ENCODE measurements around the gene DRG2.

DNA sequence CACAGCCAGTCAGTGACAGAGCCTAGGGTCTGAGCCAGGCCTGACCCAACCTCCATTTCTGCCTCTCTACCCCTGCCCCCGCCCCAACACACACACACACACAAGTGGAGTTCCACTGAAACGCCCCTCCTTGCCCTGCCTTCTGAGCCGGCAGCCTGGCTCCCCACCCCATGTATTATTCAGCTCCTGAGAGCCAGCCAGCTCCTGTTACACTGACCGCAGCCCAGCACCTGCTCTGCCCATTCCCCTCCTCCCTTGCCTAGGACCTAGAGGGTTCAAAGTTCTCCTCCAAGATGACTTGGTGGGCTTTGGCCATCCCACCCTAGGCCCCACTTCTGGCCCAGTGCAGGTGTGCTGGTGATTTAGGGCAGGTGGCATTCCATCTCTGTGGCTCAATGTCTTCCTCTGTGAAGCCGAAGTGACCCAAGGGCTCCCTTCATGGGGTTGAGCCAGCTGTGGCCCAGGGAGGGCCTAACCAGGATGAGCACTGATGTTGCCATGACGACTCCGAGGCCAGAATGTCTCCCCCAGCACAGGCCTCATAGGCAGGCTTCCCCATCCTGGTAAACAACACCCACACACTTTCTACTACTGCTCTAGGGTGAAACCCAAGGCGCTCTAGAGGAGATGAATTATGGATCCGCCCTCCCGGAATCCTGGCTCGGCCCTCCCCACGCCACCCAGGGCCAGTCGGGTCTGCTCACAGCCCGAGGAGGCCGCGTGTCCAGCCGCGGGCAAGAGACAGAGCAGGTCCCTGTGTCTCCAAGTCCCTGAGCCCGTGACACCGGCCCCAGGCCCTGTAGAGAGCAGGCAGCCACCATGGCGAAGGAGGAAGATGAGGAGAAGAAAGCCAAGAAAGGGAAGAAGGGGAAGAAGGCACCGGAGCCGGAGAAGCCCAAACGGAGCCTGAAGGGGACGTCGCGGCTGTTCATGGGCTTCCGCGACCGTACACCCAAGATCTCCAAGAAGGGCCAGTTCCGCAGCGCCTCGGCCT is 30.5 kb downstream of the DRG2 start:
- TF ChIP-seq EP300 (conservative IDR thresholded peaks at IDR 0.05; ENCODE audit: poor library complexity, severe bottlenecking) = no peak
- TF ChIP-seq, protein P1, sequence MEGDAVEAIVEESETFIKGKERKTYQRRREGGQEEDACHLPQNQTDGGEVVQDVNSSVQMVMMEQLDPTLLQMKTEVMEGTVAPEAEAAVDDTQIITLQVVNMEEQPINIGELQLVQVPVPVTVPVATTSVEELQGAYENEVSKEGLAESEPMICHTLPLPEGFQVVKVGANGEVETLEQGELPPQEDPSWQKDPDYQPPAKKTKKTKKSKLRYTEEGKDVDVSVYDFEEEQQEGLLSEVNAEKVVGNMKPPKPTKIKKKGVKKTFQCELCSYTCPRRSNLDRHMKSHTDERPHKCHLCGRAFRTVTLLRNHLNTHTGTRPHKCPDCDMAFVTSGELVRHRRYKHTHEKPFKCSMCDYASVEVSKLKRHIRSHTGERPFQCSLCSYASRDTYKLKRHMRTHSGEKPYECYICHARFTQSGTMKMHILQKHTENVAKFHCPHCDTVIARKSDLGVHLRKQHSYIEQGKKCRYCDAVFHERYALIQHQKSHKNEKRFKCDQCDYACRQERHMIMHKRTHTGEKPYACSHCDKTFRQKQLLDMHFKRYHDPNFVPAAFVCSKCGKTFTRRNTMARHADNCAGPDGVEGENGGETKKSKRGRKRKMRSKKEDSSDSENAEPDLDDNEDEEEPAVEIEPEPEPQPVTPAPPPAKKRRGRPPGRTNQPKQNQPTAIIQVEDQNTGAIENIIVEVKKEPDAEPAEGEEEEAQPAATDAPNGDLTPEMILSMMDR (IDR thresholded peaks at IDR 0.05; ENCODE audit: poor library complexity, severe bottlenecking) = no peak
- TF ChIP-seq, protein P2, sequence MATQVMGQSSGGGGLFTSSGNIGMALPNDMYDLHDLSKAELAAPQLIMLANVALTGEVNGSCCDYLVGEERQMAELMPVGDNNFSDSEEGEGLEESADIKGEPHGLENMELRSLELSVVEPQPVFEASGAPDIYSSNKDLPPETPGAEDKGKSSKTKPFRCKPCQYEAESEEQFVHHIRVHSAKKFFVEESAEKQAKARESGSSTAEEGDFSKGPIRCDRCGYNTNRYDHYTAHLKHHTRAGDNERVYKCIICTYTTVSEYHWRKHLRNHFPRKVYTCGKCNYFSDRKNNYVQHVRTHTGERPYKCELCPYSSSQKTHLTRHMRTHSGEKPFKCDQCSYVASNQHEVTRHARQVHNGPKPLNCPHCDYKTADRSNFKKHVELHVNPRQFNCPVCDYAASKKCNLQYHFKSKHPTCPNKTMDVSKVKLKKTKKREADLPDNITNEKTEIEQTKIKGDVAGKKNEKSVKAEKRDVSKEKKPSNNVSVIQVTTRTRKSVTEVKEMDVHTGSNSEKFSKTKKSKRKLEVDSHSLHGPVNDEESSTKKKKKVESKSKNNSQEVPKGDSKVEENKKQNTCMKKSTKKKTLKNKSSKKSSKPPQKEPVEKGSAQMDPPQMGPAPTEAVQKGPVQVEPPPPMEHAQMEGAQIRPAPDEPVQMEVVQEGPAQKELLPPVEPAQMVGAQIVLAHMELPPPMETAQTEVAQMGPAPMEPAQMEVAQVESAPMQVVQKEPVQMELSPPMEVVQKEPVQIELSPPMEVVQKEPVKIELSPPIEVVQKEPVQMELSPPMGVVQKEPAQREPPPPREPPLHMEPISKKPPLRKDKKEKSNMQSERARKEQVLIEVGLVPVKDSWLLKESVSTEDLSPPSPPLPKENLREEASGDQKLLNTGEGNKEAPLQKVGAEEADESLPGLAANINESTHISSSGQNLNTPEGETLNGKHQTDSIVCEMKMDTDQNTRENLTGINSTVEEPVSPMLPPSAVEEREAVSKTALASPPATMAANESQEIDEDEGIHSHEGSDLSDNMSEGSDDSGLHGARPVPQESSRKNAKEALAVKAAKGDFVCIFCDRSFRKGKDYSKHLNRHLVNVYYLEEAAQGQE (IDR thresholded peaks at IDR 0.05; ENCODE audit: borderline replicate concordance) = no peak
- no peak for TF ChIP-seq EZH2 (IDR thresholded peaks at IDR 0.05; ENCODE audit: borderline replicate concordance, insufficient read depth, low read length, poor library complexity, severe bottlenecking)
- no peak for TF ChIP-seq POLR2AphosphoS5 (IDR thresholded peaks at IDR 0.05)
- no peak for TF ChIP-seq MXI1 (conservative IDR thresholded peaks at IDR 0.05; ENCODE audit: poor library complexity, severe bottlenecking)
- no peak for TF ChIP-seq RAD21 (conservative IDR thresholded peaks at IDR 0.05)
- no peak for TF ChIP-seq TAF1 (IDR thresholded peaks at IDR 0.05; ENCODE audit: low read depth)
- TF ChIP-seq SMC3 (conservative IDR thresholded peaks at IDR 0.05; ENCODE audit: poor library complexity) = no peak

Measured in neural cell (in vitro differentiated cells).